Kasumi-1 (cell line): ENCODE results near the gene PYHIN1.

Experiments used
- DNase-seq, 2 experiments: peaks; one replicate each; lab custom pipeline; 2025; lab: John Stamatoyannopoulos, UW

Gene PYHIN1

GRCh38 chr1:159014003-159014571 lies 82.7 kb downstream of the PYHIN1 start:
- DNase-seq = peak; percentile 7 to 22

GRCh38 chr1:159014851-159015250 lies 83.5 kb downstream of the PYHIN1 start:
- DNase-seq = no peak

GRCh38 chr1:159015440-159015909 lies 84.1 kb downstream of the PYHIN1 start:
- DNase-seq = peak; percentile 99

DNA sequence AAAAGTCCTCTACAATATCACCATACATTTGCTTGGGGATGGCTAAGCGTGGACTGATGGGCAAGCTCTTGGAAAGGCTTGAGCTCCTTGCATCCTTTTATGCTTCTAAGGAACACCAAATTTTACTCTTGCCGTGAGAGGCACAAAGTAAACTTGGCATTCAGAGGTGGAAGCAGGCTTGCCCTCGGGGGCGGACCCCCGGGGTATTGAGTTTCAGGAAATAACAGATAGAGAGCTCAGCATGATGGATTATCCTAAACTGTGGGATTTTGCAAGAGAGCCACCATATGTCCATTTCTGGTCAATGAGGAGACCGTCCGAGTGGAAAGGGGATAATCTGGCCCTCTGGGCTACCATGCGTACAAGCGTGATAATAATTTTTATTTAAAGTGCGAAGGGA lies 92.4 kb downstream of the PYHIN1 start:
- DNase-seq = no peak

- no peak for DNase-seq
Measured at GRCh38 chr1:159025043-159025442, 93.7 kb downstream of the PYHIN1 start.
